NCI-H2227 (cell line): ENCODE results near the gene IRF5.
"Not testable (repeated sequence)": the region's sequence is repeated elsewhere in the genome, so short reads cannot be mapped to it uniquely, and the experiment has no call there.

Source experiments
- DNase-seq: peaks from one replicate; lab custom pipeline; 2025; ENCODE audit not compliant: unreplicated experiment; lab: John Stamatoyannopoulos, UW

The IRF5 gene

DNA sequence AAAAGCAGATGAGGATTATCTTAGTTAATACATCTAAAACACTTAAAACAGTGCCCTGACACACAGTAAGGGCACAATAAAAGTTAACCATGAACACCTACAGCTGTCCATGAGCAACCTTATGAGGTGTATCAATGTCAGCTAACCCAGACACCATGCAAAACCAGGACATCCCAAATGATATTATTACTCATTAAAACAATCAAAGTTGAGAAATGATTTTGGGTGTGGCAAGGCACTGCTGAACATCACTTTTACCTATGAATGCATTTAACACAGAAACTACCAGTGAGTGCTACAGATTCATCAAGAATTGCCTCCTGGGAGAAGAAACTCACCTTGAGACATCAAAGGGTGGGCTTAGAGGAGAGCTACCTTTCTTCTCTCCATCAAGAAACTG lies 18.3 kb downstream of the IRF5 start:
- no peak for DNase-seq

GRCh38 chr7:128959296-128959695 lies 21.6 kb downstream of the IRF5 start:
- no peak for DNase-seq

GRCh38 chr7:128961030-128961659 lies 23.4 kb downstream of the IRF5 start:
- no peak for DNase-seq

DNA sequence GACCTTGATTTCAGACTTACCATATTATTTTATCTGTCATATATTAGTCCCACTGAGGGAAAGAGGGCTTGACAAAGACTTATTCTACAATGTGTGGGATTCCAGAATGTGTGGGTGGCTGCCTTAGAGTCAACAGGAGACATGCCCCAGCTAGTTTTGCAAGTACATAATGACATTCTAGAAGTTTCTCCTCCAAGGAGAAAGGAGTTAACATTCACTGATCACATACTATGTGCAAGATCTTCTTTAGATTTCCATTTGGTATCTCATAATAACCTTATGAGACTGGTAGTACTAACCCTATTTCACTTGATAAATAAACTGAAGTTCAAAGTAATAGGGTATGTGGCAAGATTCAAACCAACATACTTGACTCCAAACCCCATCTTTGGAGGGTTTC lies 25.2 kb downstream of the IRF5 start:
- DNase-seq = no peak

GRCh38 chr7:128963327-128963757 lies 25.6 kb downstream of the IRF5 start:
- no peak for DNase-seq

- DNase-seq = no peak
Observed at GRCh38 chr7:128968624-128969023, 30.9 kb downstream of the IRF5 start.

DNA sequence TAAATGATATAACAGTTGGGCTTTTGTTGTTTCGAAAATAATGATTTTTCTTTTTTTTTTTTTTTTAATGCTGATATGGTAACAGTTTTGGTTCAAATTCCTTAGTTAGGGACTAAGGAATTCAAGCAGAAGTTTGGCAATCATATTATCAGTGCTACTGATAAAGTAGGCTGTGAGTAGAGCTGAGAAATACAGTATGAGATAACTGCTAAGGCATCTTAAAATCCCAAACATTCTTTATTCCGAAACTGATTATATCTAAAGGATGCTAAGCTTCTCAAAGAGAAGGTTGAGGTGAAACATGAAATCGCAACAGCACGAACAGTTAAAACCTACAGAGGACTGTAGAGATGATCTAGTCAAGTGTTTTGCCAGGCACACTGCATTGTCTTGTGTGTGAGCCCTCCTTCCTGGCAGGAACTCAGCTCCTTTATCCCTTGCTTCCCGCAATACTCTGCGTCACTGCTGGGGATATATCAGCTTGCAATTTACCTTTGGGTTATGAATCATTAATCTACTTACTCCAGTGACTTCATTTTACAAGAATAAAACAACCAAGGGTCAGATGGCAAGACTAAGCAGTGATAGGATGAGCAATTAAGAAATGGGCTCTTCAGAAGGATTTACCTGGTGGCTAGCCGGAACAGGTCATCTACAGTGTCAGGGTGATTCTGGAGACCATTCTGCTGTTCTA lies 36.7 kb downstream of the IRF5 start:
- DNase-seq = no peak

- DNase-seq = no peak
Observed at GRCh38 chr7:128982105-128982504, 44.4 kb downstream of the IRF5 start.

DNA sequence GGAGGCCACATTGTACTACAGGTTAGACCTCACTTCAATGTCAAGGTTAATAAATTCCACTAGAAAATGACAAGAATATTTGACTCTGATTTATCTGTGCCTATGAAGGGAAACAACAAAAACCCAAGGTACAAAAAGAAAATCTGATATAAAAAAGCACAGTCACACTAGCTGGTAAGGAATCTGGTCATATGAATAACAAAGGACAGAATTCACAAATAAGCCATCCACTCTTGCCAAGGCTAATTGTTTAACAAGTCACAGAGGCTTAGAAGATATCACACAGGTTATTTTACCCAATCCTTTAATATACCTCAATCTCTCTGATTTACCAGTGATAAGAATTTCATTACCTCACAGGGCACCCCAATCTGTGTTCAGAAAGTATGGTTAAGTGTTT lies 47.9 kb downstream of the IRF5 start:
- DNase-seq = no peak

DNA sequence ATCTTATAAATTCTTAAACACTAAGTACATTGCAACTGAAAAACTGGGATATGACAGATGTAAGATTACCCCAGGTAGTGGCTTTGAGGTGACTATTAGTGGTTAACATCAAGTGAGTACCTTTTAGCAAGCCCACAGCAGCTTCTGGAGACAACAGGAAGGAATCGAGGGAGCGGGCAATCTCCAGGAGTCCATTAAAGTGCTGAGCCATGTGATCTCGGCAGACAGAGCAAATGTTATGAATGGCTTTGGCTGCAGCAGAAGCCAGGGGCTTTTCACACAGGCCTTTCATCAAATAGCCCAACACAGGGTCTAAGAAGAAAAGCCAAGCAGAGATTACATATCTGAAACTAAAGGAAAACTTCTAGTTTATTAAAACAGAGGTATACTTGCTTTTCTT lies 48.9 kb downstream of the IRF5 start:
- DNase-seq = no peak

GRCh38 chr7:128988372-128988771 lies 50.6 kb downstream of the IRF5 start:
- no peak for DNase-seq

DNA sequence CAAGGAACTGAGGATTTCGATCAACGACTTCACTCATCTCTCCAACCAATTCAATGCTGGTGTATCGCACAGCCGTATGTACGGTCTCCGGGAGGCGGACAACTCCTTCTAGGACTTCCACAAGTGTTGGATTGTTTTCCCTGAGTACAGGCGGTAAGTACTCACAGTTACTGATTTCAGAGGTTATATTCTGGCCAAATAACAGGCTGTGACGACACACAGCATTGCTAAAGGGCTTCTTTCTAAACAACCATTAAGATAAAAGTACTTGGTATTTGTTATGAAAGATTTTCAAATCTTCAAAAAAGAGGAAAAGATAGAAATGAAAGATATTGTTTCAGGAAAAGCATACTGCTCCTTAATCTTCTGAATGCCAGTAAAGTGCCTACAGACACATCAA lies 52.2 kb downstream of the IRF5 start:
- DNase-seq = no peak

- DNase-seq = no peak
Observed at GRCh38 chr7:128993419-128993818, 55.7 kb downstream of the IRF5 start.

DNA sequence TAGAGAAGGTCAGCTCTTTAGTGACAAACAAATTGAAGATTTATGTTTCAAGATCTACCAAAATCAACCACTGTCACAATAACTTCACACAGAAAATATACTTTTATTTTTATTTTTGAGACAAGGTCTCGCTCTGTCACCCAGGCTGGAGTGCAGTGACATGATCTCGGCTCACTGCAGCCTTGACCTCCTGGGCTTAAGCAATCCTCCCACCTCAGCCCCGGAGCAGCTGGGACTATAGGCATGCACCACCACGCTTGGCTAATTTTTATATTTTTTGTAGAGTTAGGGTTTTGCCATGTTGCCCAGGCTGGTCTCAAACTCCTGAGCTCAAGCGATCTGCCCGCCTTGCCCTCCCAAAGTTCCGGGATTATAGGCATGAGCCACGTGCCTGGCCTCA lies 56.8 kb downstream of the IRF5 start:
- DNase-seq = not testable (repeated sequence)

- DNase-seq = no peak
Observed at GRCh38 chr7:128997181-128997580, 59.5 kb downstream of the IRF5 start.
